ENCODE measurements around the gene C6orf136. TPM values are rescaled to one million over a fixed set of nuclear protein-coding genes. Genes with fewer than 3 reads are reported as not detected.
"Not testable (repeated sequence)": the region's sequence is repeated elsewhere in the genome, so short reads cannot be mapped to it uniquely, and the experiment has no call there.

Gene C6orf136
- total RNA-seq, result 10 to 100 TPM; 32.5 to 33.9 TPM

GRCh38 chr6:30646450-30647241 lies at the start of gene C6orf136:
Gene C6orf136 (plus strand): TSS chr6:30647133. CDS start chr6:30647232, 99 bp downstream.
- Mint-ChIP-seq H3K4me3 (peak within 1 kb of the TSS; percentile 83), H3K27ac (peak within 1 kb of the TSS; percentile 88), H3K9me3 (ENCODE audit: low read depth) (no peaks in the 10 kb centered on the region), H3K36me3 (peaks cover 10% of the 10 kb centered on the region), H3K27me3 (no peaks in the 10 kb centered on the region), H3K4me1 (peaks cover 26% of the 10 kb centered on the region)
- peak; percentile 96 for DNase-seq
- CTCF ChIA-PET, result interaction anchor here (0.7 to 2.5 kb wide), 3 partner anchors 23 to 84 kb away, joined by 3 to 9 read pairs (median 4); no protein-coding TSS in a partner anchor
- ATAC-seq, result peak; percentile 81

- H3K36me3 Mint-ChIP-seq, result peaks cover 20% of the 10 kb centered on the region
- H3K27ac Mint-ChIP-seq, result not testable (repeated sequence)
Measured at GRCh38 chr6:30597315-30598144, 49.4 kb upstream of the C6orf136 start.

GRCh38 chr6:30598912-30599624 lies 47.9 kb upstream of the C6orf136 start:
- no peaks in the 10 kb centered on the region for H3K27me3 Mint-ChIP-seq
- H3K36me3 Mint-ChIP-seq, result peaks cover 29% of the 10 kb centered on the region
- DNase-seq (no peak), ATAC-seq (no peak)
- no peaks in the 10 kb centered on the region for H3K9me3 Mint-ChIP-seq (ENCODE audit: low read depth)
- no peak overlapping the region for H3K4me3 Mint-ChIP-seq
- H3K4me1 Mint-ChIP-seq, result peaks cover 12% of the 10 kb centered on the region
- no peak overlapping the region for H3K27ac Mint-ChIP-seq
- CTCF ChIA-PET, result interaction anchor here (0.7 to 8.1 kb wide), 11 partner anchors 11 to 192 kb away, joined by 3 to 106 read pairs (median 21); no protein-coding TSS in a partner anchor

More at GRCh38 chr6:30597315-30598144, 49.4 kb upstream of the C6orf136 start:
- not testable (repeated sequence) for H3K9me3 Mint-ChIP-seq (ENCODE audit: low read depth); H3K27me3 Mint-ChIP-seq; H3K4me3 Mint-ChIP-seq; H3K4me1 Mint-ChIP-seq
- DNase-seq, result peak; percentile 89
- peak; percentile 84 for ATAC-seq
- CTCF ChIA-PET, result interaction anchor here (0.6 to 8.1 kb wide), 42 partner anchors 9 to 530 kb away, joined by 3 to 106 read pairs (median 4); partner anchors contain the start of genes ABCF1, DHX16, IER3 and MRPS18B

GRCh38 chr6:30599625-30600324 lies 47.2 kb upstream of the C6orf136 start:
- H3K4me1 Mint-ChIP-seq, result peaks cover 12% of the 10 kb centered on the region
- H3K27ac Mint-ChIP-seq, result peak overlapping the region; percentile 37
- H3K36me3 Mint-ChIP-seq, result peaks cover 35% of the 10 kb centered on the region
- CTCF ChIA-PET, result interaction anchor here (0.8 to 8.1 kb wide), 10 partner anchors 11 to 131 kb away, joined by 3 to 106 read pairs (median 10); no protein-coding TSS in a partner anchor
- no peaks in the 10 kb centered on the region for H3K9me3 Mint-ChIP-seq (ENCODE audit: low read depth)
- H3K4me3 Mint-ChIP-seq, result no peak overlapping the region
- ATAC-seq, result no peak
- no peaks in the 10 kb centered on the region for H3K27me3 Mint-ChIP-seq
- DNase-seq, result no peak

GRCh38 chr6:30600451-30600961 lies 46.4 kb upstream of the C6orf136 start:
- CTCF ChIA-PET, result interaction anchor here (0.8 to 8.1 kb wide), 6 partner anchors 8 to 130 kb away, joined by 3 to 106 read pairs (median 4); no protein-coding TSS in a partner anchor
- peaks cover 41% of the 10 kb centered on the region for H3K36me3 Mint-ChIP-seq
- H3K9me3 Mint-ChIP-seq (ENCODE audit: low read depth), result no peaks in the 10 kb centered on the region
- H3K4me1 Mint-ChIP-seq, result peaks cover 12% of the 10 kb centered on the region
- no peak overlapping the region for H3K4me3 Mint-ChIP-seq
- H3K27ac Mint-ChIP-seq, result no peak overlapping the region
- ATAC-seq (no peak), DNase-seq (no peak)
- no peaks in the 10 kb centered on the region for H3K27me3 Mint-ChIP-seq

GRCh38 chr6:30601436-30601814 lies 45.5 kb upstream of the C6orf136 start:
- peaks cover 49% of the 10 kb centered on the region for H3K36me3 Mint-ChIP-seq
- H3K9me3 Mint-ChIP-seq (ENCODE audit: low read depth), result no peaks in the 10 kb centered on the region
- ATAC-seq (no peak), DNase-seq (no peak)
- peak overlapping the region; percentile 47 for H3K27ac Mint-ChIP-seq
- H3K4me1 Mint-ChIP-seq, result peaks cover 17% of the 10 kb centered on the region
- CTCF ChIA-PET, result interaction anchor here (0.8 to 8.1 kb wide), 3 partner anchors 12 to 129 kb away, joined by 4 to 106 read pairs (median 5); no protein-coding TSS in a partner anchor
- no peak overlapping the region for H3K4me3 Mint-ChIP-seq
- H3K27me3 Mint-ChIP-seq, result no peaks in the 10 kb centered on the region

- no peak for DNase-seq
- no peak for ATAC-seq
- H3K36me3 Mint-ChIP-seq, result peaks cover 55% of the 10 kb centered on the region
- H3K27ac Mint-ChIP-seq, result no peak overlapping the region
- CTCF ChIA-PET, result interaction anchor here (0.8 to 8.1 kb wide), 3 partner anchors 12 to 129 kb away, joined by 4 to 106 read pairs (median 5); no protein-coding TSS in a partner anchor
- H3K9me3 Mint-ChIP-seq (ENCODE audit: low read depth), result no peaks in the 10 kb centered on the region
- H3K27me3 Mint-ChIP-seq, result no peaks in the 10 kb centered on the region
- H3K4me1 Mint-ChIP-seq, result peaks cover 17% of the 10 kb centered on the region
- H3K4me3 Mint-ChIP-seq, result no peak overlapping the region
Measured at GRCh38 chr6:30601815-30602641, 44.9 kb upstream of the C6orf136 start.

GRCh38 chr6:30603961-30604360 lies 43.0 kb upstream of the C6orf136 start:
- Mint-ChIP-seq H3K4me3 (no peak overlapping the region), H3K36me3 (peaks cover 71% of the 10 kb centered on the region), H3K9me3 (ENCODE audit: low read depth) (no peaks in the 10 kb centered on the region), H3K27ac (no peak overlapping the region), H3K27me3 (no peaks in the 10 kb centered on the region), H3K4me1 (peaks cover 20% of the 10 kb centered on the region)
- ATAC-seq (no peak), DNase-seq (no peak)
- CTCF ChIA-PET, result interaction anchor here (1.2 kb wide), 1 partner anchor 21 kb away, joined by 3 read pairs; no protein-coding TSS in a partner anchor

GRCh38 chr6:30610065-30610464 lies 36.9 kb upstream of the C6orf136 start:
- Mint-ChIP-seq H3K27me3 (no peaks in the 10 kb centered on the region), H3K9me3 (ENCODE audit: low read depth) (no peaks in the 10 kb centered on the region), H3K27ac (peak overlapping the region; percentile 26), H3K4me3 (no peak overlapping the region), H3K36me3 (peaks cover 79% of the 10 kb centered on the region), H3K4me1 (peaks cover 63% of the 10 kb centered on the region)
- DNase-seq (no peak), ATAC-seq (no peak)
- CTCF ChIA-PET, result interaction anchor here (0.6 to 2.1 kb wide), 6 partner anchors 10 to 127 kb away, joined by 3 to 14 read pairs (median 4); no protein-coding TSS in a partner anchor

- Mint-ChIP-seq H3K9me3 (ENCODE audit: low read depth) (no peaks in the 10 kb centered on the region), H3K27ac (peak overlapping the region; percentile 39), H3K4me1 (peaks cover 58% of the 10 kb centered on the region), H3K4me3 (no peak overlapping the region), H3K36me3 (peaks cover 81% of the 10 kb centered on the region), H3K27me3 (no peaks in the 10 kb centered on the region)
- no peak for DNase-seq
- ATAC-seq, result no peak
- CTCF ChIA-PET, result interaction anchor here (1.1 to 4.3 kb wide), 7 partner anchors 11 to 128 kb away, joined by 3 to 40 read pairs (median 6); no protein-coding TSS in a partner anchor
Measured at GRCh38 chr6:30611150-30611855, 35.6 kb upstream of the C6orf136 start.

GRCh38 chr6:30611856-30612194 lies 35.1 kb upstream of the C6orf136 start:
- CTCF ChIA-PET, result interaction anchor here (1.6 to 4.3 kb wide), 3 partner anchors 11 to 70 kb away, joined by 5 to 40 read pairs (median 6); no protein-coding TSS in a partner anchor
- DNase-seq (no peak), ATAC-seq (no peak)
- Mint-ChIP-seq H3K27me3 (no peaks in the 10 kb centered on the region), H3K4me3 (no peak overlapping the region), H3K4me1 (peaks cover 58% of the 10 kb centered on the region), H3K36me3 (peaks cover 81% of the 10 kb centered on the region), H3K27ac (peak overlapping the region; percentile 41), H3K9me3 (ENCODE audit: low read depth) (no peaks in the 10 kb centered on the region)
